Measurements from ENCODE around the gene ITPKA. TPM values are rescaled to one million over a fixed set of nuclear protein-coding genes. Genes with fewer than 3 reads are reported as not detected.
"Not testable (repeated sequence)": the region's sequence is repeated elsewhere in the genome, so short reads cannot be mapped to it uniquely, and the experiment has no call there.

Gene ITPKA
- total RNA-seq, 1 donor from 2014 or later: not detected

GRCh38 chr15:41465822-41466421 is 27.8 kb upstream of the ITPKA start:
- no peaks in the 10 kb centered on the region for H3K9me3 Mint-ChIP-seq (ENCODE audit: unreplicated experiment)
- no peak overlapping the region for H3K4me3 Mint-ChIP-seq (ENCODE audit: unreplicated experiment)
- DNase-seq (ENCODE audit: extremely low spot score, unreplicated experiment): no peak
- TF ChIP-seq, protein P1, sequence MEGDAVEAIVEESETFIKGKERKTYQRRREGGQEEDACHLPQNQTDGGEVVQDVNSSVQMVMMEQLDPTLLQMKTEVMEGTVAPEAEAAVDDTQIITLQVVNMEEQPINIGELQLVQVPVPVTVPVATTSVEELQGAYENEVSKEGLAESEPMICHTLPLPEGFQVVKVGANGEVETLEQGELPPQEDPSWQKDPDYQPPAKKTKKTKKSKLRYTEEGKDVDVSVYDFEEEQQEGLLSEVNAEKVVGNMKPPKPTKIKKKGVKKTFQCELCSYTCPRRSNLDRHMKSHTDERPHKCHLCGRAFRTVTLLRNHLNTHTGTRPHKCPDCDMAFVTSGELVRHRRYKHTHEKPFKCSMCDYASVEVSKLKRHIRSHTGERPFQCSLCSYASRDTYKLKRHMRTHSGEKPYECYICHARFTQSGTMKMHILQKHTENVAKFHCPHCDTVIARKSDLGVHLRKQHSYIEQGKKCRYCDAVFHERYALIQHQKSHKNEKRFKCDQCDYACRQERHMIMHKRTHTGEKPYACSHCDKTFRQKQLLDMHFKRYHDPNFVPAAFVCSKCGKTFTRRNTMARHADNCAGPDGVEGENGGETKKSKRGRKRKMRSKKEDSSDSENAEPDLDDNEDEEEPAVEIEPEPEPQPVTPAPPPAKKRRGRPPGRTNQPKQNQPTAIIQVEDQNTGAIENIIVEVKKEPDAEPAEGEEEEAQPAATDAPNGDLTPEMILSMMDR (IDR thresholded peaks at IDR 0.05): peak; percentile 78
- no peaks in the 10 kb centered on the region for H3K27me3 Mint-ChIP-seq (ENCODE audit: unreplicated experiment)
- no peak overlapping the region for H3K27ac Mint-ChIP-seq (ENCODE audit: unreplicated experiment)
- peaks cover 4% of the 10 kb centered on the region for H3K4me1 Mint-ChIP-seq (ENCODE audit: unreplicated experiment)
- H3K36me3 Mint-ChIP-seq (ENCODE audit: unreplicated experiment): peaks cover 37% of the 10 kb centered on the region

DNA sequence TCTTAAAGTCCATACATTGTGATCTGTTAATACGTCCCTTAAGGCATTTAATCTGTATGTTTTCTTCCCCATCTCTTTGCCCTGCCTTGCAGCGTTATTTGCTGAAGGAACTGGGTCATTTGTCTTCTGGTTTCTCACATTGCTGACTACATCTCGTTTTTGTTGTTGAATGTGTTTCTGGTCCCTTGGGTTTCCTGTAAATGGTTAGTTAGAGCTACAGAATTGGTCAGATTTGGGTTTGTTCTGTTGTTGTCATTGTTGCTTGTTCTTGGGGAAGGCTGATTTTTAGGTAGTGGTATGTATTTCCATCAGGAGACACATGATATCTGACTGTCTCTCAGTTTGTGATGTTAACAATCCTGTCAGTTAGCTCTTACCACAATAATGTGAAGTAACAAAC is 27.0 kb upstream of the ITPKA start:
- no peaks in the 10 kb centered on the region for H3K9me3 Mint-ChIP-seq (ENCODE audit: unreplicated experiment)
- H3K36me3 Mint-ChIP-seq (ENCODE audit: unreplicated experiment): peaks cover 41% of the 10 kb centered on the region
- no peaks in the 10 kb centered on the region for H3K27me3 Mint-ChIP-seq (ENCODE audit: unreplicated experiment)

DNA sequence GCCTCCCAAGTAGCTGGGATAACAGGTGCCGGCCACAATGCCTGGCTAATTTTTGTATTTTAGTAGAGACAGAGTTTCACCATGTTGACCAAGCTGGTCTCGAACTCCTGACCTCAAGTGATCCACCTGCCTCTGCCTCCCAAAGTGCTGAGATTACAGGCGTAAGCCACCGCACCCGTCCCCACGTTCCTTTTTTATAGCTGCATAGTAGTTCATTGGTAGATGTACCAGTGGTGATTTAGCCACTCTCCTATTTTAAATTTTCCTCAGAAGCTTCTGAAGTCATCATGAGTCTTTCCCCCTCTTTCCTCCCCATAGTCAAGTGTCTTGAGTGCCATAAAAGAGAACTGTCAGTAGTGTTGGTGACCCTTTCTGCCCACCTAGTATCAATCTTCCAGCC is 24.0 kb upstream of the ITPKA start:
- not testable (repeated sequence) for H3K4me3 Mint-ChIP-seq (ENCODE audit: unreplicated experiment); H3K27me3 Mint-ChIP-seq (ENCODE audit: unreplicated experiment); H3K27ac Mint-ChIP-seq (ENCODE audit: unreplicated experiment); H3K4me1 Mint-ChIP-seq (ENCODE audit: unreplicated experiment); H3K9me3 Mint-ChIP-seq (ENCODE audit: unreplicated experiment); DNase-seq (ENCODE audit: extremely low spot score, unreplicated experiment)
- H3K36me3 Mint-ChIP-seq (ENCODE audit: unreplicated experiment): peaks cover 35% of the 10 kb centered on the region

More for the DNA sequence above, 27.0 kb upstream of the ITPKA start:
- no peak overlapping the region for H3K27ac Mint-ChIP-seq (ENCODE audit: unreplicated experiment)
- no peak overlapping the region for H3K4me3 Mint-ChIP-seq (ENCODE audit: unreplicated experiment)
- DNase-seq (ENCODE audit: extremely low spot score, unreplicated experiment): no peak
- TF ChIP-seq, protein P1 (IDR thresholded peaks at IDR 0.05): no peak
- peaks cover 4% of the 10 kb centered on the region for H3K4me1 Mint-ChIP-seq (ENCODE audit: unreplicated experiment)

- Mint-ChIP-seq H3K4me3 (ENCODE audit: unreplicated experiment) (no peak overlapping the region), H3K27ac (ENCODE audit: unreplicated experiment) (no peak overlapping the region), H3K4me1 (ENCODE audit: unreplicated experiment) (no peaks in the 10 kb centered on the region), H3K27me3 (ENCODE audit: unreplicated experiment) (no peaks in the 10 kb centered on the region), H3K9me3 (ENCODE audit: unreplicated experiment) (no peaks in the 10 kb centered on the region), H3K36me3 (ENCODE audit: unreplicated experiment) (peaks cover 50% of the 10 kb centered on the region)
- DNase-seq (ENCODE audit: extremely low spot score, unreplicated experiment): no peak
- TF ChIP-seq, protein P1 (IDR thresholded peaks at IDR 0.05): no peak
These were observed 20.3 kb upstream of the ITPKA start for GRCh38 chr15:41473418-41473817.

DNA sequence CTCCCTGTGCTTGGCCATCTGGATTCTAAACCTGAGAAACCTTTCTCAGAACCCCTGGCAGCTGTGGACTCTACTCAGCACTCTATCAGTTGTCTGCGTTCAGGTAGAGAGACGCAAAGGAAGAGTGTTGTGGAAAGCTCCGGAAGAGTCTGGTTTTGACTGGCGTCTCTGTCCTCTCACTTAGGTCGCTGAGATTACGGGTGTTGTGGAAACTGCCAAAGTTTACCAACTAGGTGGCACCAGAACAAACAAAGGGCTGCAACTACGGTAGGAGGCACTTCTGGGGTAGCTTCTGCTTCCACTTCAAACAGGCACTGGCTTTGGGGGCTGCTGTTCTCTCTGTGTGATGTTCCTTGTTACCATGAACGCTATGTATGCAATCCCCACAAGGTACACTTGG is 19.2 kb upstream of the ITPKA start:
- no peaks in the 10 kb centered on the region for H3K27me3 Mint-ChIP-seq (ENCODE audit: unreplicated experiment)
- DNase-seq (ENCODE audit: extremely low spot score, unreplicated experiment): no peak
- no peaks in the 10 kb centered on the region for H3K4me1 Mint-ChIP-seq (ENCODE audit: unreplicated experiment)
- peaks cover 54% of the 10 kb centered on the region for H3K36me3 Mint-ChIP-seq (ENCODE audit: unreplicated experiment)
- no peaks in the 10 kb centered on the region for H3K9me3 Mint-ChIP-seq (ENCODE audit: unreplicated experiment)
- TF ChIP-seq, protein P1 (IDR thresholded peaks at IDR 0.05): no peak
- H3K27ac Mint-ChIP-seq (ENCODE audit: unreplicated experiment): no peak overlapping the region
- H3K4me3 Mint-ChIP-seq (ENCODE audit: unreplicated experiment): no peak overlapping the region

DNA sequence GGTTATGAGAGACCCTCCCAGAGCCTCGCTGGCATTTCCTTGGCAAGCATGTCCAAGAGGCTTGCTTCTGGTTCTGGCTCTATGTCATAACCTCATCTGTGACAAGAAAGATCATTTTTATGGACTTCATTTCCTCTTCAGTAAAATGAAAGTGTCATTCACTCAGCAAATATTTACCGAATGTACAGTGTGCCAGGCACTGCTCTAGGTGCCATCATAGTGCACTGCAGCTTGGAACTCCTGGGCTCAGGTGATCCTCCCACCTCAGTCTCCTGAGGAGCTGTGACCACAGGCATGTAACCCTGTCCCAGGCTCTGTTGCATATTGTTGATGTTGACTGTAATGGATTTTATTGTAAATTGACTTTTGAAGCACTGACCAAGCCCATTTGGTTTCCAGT is 18.7 kb upstream of the ITPKA start:
- Mint-ChIP-seq H3K9me3 (ENCODE audit: unreplicated experiment) (no peaks in the 10 kb centered on the region), H3K27ac (ENCODE audit: unreplicated experiment) (no peak overlapping the region), H3K4me1 (ENCODE audit: unreplicated experiment) (no peaks in the 10 kb centered on the region), H3K27me3 (ENCODE audit: unreplicated experiment) (no peaks in the 10 kb centered on the region), H3K4me3 (ENCODE audit: unreplicated experiment) (no peak overlapping the region), H3K36me3 (ENCODE audit: unreplicated experiment) (peaks cover 52% of the 10 kb centered on the region)
- DNase-seq (ENCODE audit: extremely low spot score, unreplicated experiment): no peak
- TF ChIP-seq, protein P1 (IDR thresholded peaks at IDR 0.05): no peak
